Loucy (cell line): ENCODE results near the gene MUC5B.

ENCODE experiments used
- CTCF ChIP-seq: fragments of 200-600 bp; sonication (generic); conservative IDR thresholded peaks from 2 replicates; pipeline ENCODE4 v1.5.1; 2014; ENCODE audit warnings: mild to moderate bottlenecking, antibody characterized with exemption, low read length
- EZH2phosphoT487 ChIP-seq: fragments of 200-600 bp; IDR thresholded peaks from 2 replicates; pipeline ENCODE4 v1.6.1; 2018; ENCODE audit warnings: antibody characterized with exemption, mild to moderate bottlenecking, moderate library complexity, borderline replicate concordance

GRCh38 chr11:1230456-1231395 lies 7.9 kb downstream of the MUC5B start:
- no peak for TF ChIP-seq EZH2phosphoT487
- TF ChIP-seq CTCF, result no peak
